Smooth muscle cell of the brain vasculature (primary cell): Measurements from ENCODE around the gene PRKAR2B.
A peak's percentile ranks its signal among the peaks of the same experiment; 100 is the strongest.
"Not testable (repeated sequence)": the region's sequence is repeated elsewhere in the genome, so short reads cannot be mapped to it uniquely, and the experiment has no call there.

Experiments used
- DNase-seq: peaks from one replicate; pipeline ENCODE4 v3.0.0-alpha.2; 2012; ENCODE audit warnings: low read depth, low spot score

The PRKAR2B gene

GRCh38 chr7:107152011-107152410, 107.5 kb downstream of the PRKAR2B start:
- no peak for DNase-seq

GRCh38 chr7:107154826-107155225, 110.3 kb downstream of the PRKAR2B start:
- DNase-seq = no peak

- DNase-seq = not testable (repeated sequence)
Observed at GRCh38 chr7:107155726-107156125, 111.2 kb downstream of the PRKAR2B start.

DNA sequence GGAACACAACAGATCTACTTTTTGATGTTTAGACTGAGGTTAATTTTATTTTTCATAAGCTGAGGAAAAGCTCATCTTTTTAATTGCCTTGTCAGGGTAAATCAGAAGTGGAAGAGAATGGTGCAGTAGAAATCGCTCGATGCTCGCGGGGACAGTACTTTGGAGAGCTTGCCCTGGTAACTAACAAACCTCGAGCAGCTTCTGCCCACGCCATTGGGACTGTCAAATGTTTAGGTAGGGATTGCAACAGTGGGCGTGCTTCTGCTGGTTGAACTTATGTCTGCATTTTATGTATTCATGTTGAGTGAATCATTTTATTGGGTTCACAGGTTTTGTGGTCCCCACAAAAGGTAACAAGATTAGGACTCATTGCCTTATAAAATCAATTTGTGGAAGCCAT, 112.6 kb downstream of the PRKAR2B start:
- DNase-seq = no peak

GRCh38 chr7:107158028-107158427, 113.5 kb downstream of the PRKAR2B start:
- DNase-seq = no peak

GRCh38 chr7:107160389-107160788, 115.9 kb downstream of the PRKAR2B start:
- DNase-seq = no peak

GRCh38 chr7:107161415-107161814, 116.9 kb downstream of the PRKAR2B start:
- DNase-seq = no peak

- DNase-seq = no peak
Observed at GRCh38 chr7:107162475-107162874, 118.0 kb downstream of the PRKAR2B start.

DNA sequence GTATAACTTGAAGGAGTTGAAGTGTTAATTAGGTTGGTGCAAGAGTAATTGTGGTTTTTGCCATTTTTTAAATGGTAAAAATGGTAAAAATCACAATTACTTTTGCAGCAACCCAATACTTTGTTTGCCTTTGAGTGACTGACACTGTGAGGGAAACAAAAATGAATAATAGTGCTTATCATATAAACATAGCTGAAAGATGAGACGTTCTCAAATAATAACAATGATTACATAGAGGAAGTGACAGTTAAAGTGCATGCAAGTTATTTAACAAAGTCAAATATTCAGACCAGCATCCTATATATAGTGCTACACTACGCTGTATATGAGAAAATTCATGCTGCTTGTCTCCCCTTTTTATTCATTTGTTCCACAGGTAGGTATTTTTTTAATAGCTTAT, 119.6 kb downstream of the PRKAR2B start:
- DNase-seq = no peak

- DNase-seq = no peak
Observed at GRCh38 chr7:107165341-107165740, 120.8 kb downstream of the PRKAR2B start.

- DNase-seq = no peak
Observed at GRCh38 chr7:107166736-107167426, 122.4 kb downstream of the PRKAR2B start.

GRCh38 chr7:107167483-107168232, 123.2 kb downstream of the PRKAR2B start:
- DNase-seq = peak; percentile 63

DNA sequence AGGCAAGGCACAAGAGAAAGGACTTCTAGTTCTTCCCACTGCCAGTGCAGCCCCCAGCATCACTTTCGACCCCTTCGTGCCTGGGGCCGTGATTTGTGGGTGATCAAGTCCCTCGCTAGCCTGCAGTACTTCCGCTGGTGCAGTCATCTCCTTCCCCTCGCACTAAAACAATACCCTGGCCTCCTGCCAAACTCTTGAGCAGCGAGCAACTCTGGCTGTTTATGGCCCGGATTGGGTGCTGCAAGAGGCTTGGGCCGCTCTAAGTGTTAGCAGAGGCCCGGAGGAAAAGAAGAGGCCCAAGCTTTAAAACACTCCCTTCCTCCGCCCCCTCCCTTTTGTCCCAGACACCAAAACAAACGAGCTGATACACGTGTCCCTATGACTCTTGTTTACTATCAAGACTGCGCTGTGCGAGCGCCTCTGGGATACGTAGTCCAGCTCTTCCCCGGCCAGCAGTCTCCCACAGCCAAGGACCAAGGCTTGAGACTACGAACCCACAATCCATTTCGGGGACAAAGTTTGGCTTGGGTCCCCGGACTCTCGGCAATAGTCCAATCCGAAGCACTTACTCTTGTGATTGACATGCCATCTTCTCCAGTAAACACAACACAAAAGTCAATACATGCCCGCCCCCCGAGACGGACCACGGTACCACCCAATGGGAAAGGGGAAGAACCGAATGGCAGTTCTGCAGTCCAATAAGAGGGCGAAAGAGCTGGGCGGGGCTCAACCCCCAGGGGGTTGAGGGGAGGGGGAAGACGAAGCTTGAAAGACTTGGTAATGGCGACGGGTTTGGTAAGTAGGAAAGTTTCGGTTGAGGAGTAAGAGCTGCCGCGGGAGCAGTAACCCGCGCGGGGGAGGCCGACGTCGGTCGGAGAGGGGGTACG, 124.0 kb downstream of the PRKAR2B start, which contains the start of gene HBP1:
TSS of gene HBP1 (plus strand) at position 771 of the 887 bp plus-strand sequence. CDS start 10,891 bp downstream, outside the sequence.
- DNase-seq = peak; percentile 100

- DNase-seq = peak; percentile 88
Observed at GRCh38 chr7:107169120-107170050, 124.9 kb downstream of the PRKAR2B start.

DNA sequence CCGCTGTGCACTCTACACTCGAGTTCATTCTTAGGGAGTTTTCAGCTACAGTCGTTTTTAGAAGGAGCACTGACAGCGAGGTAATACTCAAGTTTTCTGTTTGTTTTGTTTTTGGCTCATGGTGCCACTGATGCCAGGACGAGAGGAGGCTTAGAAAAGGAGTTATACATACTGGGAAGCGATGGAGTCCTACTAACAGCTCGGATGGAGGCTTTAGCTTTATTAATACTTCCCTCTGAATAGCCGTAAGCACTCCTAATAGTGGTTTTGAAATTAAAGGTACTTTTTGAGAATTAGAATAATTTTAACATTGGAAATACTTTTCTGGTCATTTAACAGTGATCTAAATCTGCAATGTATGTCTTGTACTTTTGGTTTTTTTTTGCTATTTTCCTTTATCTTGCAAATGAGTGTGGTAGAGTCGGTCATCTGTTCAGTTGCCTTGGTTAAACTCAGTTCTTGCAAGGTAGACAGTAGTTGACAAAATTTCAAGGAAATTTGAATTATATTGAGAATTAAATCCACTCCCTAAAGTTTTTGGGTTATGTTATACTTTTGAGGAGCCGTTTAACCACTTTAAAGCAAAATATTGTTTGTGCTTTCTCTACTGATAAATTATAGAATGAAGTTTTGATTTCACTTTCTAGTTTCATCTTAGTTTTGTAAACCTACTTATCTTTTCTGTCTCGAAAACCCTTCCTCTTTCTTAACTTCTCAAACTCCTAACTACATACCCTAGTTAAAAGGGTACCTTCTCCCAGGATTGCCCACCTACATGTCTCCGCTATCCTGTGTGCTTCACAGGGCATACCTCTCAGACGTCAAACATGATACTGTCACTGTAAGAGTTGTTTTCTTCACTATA, 125.8 kb downstream of the PRKAR2B start:
- no peak for DNase-seq

- no peak for DNase-seq
Observed at GRCh38 chr7:107171496-107171895, 127.0 kb downstream of the PRKAR2B start.

GRCh38 chr7:107172276-107173032, 127.9 kb downstream of the PRKAR2B start:
- DNase-seq = no peak

- no peak for DNase-seq
Observed at GRCh38 chr7:107173191-107173590, 128.7 kb downstream of the PRKAR2B start.
